GM20431 (cell line): ENCODE measurements around the gene ADAMTSL5.

Experiments used
- in situ Hi-C: fragments of 300-500 bp; cut with MseI, MboI; formaldehyde crosslinking; loops from one replicate; pipeline ENCODE4 v1.15.0; 2020; ENCODE audit warnings: low sequenced_read_pairs; ENCODE audit not compliant: unreplicated experiment

Gene ADAMTSL5

DNA sequence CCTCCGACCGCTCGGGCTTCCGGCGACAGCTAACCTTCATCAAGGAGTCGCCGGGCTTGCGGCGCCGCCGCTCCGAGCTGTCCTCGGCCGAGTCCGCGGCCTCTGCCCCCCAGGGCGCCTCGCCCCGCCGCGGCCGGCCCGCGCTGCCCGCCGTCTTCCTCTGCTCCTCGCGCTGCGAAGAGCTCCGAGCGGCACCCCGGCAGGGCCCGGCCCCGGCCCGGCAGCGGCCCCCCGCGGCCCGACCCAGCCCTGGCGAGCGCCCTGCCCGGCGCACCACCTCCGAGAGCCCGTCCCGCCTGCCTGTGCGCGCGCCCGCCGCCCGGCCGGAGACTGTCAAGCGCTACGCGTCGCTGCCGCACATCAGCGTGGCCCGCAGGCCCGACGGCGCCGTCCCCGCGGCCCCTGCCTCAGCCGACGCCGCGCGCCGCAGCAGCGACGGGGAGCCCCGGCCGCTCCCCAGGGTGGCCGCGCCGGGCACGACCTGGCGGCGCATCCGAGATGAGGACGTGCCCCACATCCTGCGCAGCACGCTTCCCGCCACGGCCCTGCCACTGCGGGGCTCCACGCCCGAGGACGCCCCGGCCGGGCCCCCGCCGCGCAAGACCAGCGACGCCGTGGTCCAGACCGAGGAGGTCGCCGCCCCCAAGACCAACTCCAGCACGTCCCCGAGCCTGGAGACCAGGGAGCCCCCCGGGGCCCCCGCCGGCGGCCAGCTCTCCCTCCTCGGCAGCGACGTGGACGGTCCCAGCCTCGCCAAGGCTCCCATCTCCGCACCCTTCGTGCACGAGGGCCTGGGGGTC lies 43.4 kb downstream of the ADAMTSL5 start:
- in situ Hi-C loops, result no loop called here

DNA sequence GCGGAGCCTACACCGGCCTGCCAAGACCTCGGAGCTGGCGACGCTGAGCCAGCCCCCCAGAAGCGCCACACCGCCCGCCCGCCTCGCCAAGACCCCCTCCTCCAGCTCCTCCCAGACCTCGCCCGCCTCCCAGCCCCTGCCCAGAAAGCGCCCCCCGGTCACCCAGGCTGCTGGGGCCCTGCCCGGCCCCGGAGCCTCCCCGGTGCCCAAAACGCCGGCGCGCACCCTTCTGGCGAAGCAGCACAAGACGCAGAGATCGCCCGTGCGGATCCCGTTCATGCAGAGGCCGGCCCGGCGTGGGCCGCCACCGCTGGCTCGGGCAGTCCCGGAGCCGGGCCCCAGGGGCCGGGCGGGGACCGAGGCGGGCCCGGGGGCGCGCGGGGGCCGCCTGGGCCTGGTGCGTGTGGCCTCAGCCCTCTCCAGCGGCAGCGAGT lies 44.0 kb downstream of the ADAMTSL5 start:
- in situ Hi-C loops, result no loop called here

DNA sequence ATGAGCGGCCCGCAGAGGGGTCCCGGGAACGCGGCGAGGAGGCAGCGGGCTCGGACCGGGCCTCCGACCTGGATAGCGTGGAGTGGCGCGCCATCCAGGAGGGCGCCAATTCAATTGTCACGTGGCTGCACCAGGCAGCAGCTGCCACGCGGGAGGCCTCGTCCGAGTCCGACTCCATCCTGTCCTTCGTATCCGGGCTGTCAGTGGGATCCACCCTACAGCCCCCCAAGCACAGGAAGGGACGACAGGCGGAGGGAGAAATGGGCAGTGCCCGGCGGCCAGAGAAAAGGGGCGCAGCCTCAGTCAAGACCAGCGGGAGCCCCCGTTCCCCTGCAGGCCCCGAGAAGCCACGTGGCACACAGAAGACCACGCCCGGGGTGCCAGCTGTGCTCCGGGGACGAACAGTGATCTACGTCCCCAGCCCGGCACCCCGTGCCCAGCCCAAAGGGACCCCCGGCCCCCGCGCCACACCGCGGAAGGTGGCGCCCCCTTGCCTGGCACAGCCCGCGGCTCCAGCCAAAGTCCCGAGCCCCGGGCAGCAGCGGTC lies 44.5 kb downstream of the ADAMTSL5 start:
- in situ Hi-C loops, result no loop called here

DNA sequence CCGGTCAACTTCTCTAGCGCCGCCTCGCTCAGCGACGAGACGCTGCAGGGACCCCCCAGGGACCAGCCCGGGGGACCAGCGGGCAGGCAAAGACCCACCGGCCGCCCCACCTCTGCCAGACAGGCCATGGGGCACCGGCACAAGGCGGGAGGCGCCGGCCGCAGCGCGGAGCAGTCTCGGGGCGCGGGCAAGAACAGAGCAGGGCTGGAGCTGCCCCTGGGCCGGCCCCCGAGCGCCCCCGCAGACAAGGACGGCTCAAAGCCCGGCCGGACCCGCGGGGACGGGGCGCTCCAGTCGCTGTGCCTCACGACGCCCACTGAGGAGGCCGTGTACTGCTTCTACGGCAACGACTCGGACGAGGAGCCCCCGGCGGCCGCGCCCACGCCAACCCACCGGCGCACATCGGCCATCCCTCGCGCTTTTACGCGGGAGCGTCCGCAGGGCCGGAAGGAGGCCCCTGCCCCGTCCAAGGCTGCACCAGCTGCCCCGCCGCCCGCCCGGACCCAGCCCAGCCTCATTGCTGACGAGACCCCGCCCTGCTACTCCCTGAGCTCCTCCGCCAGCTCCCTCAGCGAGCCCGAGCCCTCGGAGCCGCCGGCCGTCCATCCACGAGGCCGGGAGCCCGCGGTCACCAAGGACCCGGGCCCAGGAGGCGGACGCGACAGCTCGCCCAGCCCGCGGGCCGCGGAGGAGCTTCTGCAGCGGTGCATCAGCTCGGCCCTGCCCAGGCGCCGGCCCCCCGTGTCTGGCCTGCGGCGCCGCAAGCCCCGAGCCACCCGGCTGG lies 45.1 kb downstream of the ADAMTSL5 start:
- in situ Hi-C loops, result no loop called here

DNA sequence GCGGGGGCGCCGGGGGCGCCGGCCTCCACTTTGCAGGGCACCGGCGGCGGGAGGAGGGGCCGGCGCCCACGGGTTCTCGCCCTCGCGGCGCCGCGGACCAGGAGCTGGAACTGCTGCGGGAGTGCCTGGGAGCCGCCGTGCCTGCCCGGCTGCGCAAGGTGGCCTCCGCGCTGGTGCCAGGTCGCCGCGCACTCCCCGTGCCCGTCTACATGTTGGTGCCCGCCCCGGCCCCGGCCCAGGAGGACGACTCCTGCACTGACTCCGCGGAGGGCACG lies 45.7 kb downstream of the ADAMTSL5 start:
- in situ Hi-C loops, result no loop called here

DNA sequence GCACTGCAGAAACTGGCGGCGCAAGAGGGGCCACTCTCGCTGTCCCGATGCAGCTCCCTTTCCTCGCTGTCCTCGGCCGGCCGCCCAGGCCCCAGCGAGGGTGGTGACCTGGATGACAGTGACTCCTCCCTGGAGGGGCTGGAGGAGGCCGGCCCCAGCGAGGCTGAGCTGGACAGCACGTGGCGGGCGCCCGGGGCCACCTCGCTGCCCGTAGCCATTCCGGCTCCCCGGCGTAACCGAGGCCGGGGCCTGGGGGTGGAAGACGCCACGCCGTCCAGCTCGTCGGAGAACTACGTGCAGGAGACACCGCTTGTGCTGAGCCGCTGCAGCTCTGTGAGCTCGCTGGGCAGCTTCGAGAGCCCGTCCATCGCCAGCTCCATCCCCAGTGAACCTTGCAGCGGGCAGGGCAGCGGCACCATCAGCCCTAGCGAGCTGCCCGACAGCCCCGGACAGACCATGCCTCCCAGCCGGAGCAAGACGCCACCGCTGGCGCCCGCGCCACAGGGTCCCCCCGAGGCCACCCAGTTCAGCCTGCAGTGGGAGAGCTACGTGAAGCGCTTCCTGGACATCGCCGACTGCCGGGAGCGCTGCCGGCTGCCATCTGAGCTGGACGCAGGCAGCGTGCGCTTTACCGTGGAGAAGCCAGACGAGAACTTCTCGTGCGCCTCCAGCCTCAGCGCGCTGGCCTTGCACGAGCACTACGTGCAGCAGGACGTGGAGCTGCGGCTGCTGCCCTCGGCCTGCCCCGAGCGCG lies 46.2 kb downstream of the ADAMTSL5 start:
- in situ Hi-C loops, result no loop called here

DNA sequence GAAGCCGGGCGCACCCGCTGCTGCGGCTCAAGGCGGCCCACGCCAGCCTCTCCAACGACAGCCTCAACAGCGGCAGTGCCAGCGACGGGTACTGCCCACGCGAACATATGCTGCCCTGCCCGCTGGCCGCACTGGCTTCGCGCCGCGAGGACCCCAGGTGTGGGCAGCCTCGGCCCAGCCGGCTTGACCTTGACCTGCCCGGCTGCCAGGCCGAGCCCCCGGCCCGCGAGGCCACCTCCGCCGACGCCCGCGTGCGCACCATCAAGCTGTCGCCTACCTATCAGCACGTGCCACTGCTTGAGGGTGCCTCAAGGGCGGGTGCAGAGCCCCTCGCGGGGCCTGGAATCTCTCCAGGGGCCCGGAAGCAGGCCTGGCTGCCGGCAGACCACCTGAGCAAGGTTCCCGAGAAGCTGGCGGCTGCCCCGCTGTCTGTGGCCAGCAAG lies 46.8 kb downstream of the ADAMTSL5 start:
- in situ Hi-C loops, result no loop called here

DNA sequence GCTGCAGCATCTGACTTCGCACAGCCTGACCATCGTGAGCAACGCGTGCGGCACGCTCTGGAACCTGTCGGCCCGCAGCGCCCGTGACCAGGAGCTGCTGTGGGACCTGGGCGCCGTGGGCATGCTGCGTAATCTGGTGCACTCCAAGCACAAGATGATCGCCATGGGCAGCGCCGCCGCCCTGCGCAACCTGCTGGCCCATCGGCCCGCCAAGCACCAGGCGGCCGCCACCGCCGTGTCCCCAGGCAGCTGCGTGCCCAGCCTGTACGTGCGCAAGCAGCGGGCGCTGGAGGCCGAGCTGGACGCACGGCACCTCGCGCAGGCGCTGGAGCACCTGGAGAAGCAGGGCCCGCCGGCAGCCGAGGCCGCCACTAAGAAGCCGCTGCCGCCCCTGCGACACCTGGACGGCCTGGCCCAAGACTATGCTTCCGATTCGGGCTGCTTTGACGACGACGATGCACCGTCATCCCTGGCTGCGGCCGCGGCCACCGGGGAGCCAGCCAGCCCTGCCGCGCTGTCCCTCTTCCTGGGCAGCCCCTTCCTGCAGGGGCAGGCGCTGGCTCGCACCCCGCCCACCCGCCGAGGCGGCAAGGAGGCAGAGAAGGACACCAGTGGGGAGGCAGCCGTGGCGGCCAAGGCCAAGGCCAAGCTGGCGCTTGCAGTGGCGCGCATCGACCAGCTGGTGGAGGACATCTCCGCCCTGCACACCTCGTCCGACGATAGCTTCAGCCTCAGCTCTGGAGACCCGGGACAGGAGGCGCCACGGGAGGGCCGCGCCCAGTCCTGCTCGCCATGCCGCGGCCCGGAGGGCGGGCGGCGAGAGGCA lies 47.4 kb downstream of the ADAMTSL5 start:
- in situ Hi-C loops, result no loop called here

DNA sequence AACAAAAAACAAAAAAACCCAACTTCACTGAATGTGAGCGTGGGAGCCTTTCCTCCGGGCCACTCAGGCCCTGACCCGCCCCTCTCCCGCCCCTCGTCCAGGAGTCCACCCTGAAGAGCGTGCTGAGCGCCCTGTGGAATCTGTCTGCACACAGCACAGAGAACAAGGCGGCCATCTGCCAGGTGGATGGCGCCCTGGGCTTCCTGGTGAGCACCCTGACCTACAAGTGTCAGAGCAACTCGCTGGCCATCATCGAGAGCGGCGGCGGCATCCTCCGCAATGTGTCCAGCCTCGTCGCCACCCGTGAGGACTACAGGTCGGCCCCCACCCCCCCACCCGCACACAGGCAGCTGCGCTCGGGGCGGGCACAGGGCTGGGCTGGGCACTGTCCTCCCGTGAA lies 51.0 kb downstream of the ADAMTSL5 start:
- in situ Hi-C loops, result no loop called here

DNA sequence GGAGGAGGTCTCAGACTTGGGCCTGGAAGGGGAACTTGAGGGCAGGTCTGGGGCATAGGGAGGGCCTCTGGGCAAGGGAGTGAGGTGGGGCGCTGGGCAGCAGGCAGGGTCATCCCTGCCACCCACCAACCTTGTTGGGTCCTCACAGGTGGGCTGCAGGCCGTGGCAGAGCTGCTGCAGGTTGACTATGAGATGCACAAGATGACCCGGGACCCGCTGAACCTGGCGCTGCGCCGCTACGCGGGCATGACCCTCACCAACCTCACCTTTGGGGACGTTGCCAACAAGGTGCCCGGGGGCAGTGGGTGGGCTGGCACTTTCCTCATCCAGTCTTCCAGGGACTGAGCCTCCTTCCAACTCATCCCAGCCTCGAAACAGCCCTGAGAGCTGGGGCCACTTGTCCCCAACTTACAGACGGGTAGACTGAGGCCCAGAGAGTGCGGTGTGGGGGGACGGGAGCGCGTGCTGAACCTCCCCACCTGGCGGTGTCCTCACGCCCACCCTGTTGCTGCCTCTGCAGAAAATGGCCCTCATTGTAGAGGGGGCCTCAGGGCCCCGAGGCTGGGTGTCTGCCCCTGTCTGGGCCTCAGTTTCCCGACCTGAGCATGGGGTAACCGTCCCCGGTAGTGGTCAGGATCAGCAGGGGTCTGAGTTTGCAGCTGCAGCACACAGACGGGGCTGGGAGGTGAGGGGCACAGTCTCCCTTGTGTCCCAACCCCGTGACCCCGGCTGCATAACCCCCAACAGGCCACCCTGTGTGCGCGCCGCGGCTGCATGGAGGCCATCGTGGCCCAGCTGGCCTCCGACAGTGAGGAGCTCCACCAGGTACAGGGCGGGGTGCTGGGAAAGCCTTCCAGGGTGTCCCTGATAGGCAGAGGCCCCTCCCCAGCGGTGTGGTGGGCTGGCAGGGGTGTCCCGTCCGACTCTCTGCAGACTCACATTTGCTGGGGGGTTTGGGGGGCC lies 52.5 kb downstream of the ADAMTSL5 start:
- in situ Hi-C loops, result no loop called here

DNA sequence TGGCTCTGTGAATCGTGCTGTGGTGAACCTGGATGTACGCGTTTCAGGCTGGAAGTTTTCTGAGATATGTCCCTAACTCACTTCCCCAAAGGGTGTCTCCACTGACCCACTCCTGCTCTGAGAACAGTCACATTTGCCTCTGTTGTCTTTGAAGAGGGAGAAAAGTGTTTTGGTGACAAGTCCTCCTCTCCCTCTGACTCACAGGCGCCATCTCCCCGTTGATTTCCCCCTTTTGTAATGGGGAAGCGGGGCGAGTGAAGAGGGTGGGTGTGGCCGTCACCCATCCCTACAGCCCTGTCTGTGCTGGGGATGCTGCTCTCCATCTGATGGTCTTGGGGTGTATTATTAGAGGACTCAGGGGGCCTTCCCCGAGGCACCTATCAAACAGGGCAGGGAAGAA lies 53.3 kb downstream of the ADAMTSL5 start:
- in situ Hi-C loops, result no loop called here

DNA sequence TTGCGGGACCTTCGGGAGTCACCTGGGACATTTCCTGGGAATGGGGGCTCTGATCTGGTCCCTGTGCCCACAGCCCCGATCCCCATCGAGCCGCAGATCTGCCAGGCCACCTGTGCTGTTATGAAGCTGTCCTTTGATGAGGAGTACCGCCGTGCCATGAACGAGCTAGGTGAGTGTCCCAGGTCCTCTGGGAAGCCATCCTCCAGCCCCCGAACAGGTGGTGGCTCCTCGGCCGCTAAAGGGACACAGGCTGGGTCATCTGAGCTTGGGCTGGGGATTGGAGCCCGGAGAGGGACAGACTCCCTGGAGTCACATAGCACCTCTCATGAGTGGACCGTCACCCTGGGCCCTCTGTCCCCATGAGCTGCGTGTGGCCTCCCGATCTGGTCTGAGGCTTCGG lies 54.9 kb downstream of the ADAMTSL5 start:
- in situ Hi-C loops, result no loop called here

DNA sequence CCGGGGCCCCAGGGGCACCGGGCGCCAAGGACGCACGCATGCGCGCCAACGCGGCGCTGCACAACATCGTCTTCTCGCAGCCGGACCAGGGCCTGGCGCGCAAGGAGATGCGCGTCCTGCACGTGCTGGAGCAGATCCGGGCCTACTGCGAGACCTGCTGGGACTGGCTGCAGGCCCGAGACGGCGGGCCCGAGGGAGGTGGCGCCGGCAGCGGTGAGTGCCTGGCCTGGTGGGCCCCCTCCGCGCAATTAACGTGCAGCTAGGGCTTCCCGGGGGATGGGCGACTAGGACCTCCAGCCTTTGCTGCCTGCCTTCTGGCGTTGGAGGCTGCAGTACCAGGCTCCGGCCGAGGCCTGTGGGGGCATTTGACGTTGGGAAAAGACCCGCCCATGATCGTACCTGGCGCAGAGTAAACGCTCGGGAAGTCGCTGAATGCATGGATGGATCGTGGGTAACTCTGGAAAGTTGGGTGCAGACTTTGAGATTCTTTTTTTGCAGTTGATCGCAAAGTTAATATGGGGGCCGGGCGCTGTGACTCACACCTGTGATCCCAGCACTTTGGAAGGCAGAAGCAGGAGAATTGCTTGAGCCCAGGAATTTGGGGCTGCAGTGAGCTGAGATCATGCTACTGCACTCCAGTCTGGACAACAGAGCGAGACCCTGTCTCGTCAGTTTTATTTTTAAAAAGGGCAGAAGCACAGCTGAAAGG lies 55.6 kb downstream of the ADAMTSL5 start:
- in situ Hi-C loops, result no loop called here

DNA sequence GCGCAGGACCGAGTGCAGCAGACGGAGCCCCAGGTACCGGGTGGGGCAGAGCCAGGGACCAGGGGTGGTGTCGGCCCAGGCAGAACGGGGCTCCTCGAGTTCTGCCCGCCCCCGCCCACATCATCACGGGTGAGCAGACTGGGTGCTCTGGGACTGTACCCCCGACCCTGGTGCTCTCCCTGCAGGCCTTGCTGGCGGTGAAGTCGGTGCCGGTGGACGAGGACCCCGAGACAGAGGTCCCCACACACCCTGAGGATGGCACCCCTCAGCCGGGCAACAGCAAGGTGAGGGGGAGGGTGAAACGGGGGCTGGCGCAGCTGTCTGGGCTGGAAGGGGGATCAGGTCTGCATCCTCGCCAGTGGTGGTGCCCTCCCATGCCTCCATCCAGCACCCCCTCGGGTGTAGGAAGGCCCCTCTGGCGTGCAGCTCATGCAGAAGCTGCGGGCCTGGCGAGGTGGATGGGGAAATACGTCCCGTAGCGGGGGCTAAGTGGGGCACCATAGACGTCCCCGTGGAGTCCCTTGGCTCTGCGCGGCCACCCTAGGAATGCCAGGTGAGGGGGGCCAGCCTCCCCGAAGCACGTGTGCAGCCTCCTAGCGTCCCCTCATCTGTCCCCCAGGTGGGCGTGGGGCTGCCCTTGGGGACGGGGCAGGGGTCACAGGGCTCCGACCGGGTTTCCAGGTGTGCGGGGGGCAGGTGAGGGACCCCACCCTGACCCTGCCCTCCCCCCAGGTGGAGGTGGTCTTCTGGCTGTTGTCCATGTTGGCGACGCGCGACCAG lies 56.5 kb downstream of the ADAMTSL5 start:
- in situ Hi-C loops, result no loop called here

DNA sequence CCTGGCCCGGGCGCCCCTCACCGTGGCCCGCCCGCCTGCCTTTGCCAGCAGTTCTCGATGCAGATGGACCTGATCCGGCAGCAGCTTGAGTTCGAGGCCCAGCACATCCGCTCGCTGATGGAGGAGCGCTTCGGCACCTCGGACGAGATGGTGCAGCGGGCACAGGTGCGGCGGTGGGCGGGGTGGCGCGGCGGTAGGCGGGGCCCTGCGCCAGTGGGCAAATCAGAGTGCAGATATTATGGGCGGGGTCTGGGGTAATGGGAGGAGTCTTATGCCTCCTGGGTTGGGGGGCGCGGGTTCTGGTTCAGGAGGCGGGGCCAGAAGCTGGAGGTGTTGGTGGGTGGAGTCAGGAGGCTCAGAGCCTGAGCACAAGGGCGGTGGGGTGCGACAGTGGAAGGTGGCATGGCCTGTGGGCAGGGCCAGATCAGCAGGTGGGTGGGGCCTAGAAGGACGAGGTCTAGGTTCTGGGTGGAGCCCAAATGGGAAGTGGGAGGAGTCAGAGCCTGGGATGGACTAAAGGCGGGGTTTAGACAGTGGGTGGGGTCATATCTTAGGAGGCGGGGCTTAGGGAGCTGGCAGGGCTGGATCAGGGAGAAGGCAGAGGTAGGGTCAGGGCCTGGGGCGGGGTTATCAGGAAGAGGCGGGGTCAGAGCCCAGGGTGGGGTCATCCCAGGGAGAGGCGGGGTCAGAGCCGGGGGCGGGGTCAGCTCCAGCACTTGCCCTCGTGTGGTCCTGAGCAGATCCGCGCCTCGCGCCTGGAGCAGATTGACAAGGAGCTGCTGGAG lies 57.3 kb downstream of the ADAMTSL5 start:
- in situ Hi-C loops, result no loop called here
